Fibroblast of mammary gland (primary cell): Measurements from ENCODE around the gene NPPC.
"Not testable (repeated sequence)": the region's sequence is repeated elsewhere in the genome, so short reads cannot be mapped to it uniquely, and the experiment has no call there.

ENCODE experiments used
- DNase-seq: peaks from one replicate; pipeline ENCODE4 v3.0.0-alpha.2; 2010; ENCODE audit warnings: low read depth
- H3K4me3 ChIP-seq: 2 replicates; pipeline ENCODE4 v1.5.1; 2011; ENCODE audit warnings: low read depth, mild to moderate bottlenecking, low read length, moderate library complexity; ENCODE audit not compliant: control insufficient read depth
- TF ChIP-seq, protein P1 (sequence below): conservative IDR thresholded peaks from 2 replicates; pipeline ENCODE4 v1.5.1; 2011; ENCODE audit warnings: low read depth, low read length, inconsistent platforms; ENCODE audit not compliant: control insufficient read depth, insufficient read depth

The NPPC gene

DNA sequence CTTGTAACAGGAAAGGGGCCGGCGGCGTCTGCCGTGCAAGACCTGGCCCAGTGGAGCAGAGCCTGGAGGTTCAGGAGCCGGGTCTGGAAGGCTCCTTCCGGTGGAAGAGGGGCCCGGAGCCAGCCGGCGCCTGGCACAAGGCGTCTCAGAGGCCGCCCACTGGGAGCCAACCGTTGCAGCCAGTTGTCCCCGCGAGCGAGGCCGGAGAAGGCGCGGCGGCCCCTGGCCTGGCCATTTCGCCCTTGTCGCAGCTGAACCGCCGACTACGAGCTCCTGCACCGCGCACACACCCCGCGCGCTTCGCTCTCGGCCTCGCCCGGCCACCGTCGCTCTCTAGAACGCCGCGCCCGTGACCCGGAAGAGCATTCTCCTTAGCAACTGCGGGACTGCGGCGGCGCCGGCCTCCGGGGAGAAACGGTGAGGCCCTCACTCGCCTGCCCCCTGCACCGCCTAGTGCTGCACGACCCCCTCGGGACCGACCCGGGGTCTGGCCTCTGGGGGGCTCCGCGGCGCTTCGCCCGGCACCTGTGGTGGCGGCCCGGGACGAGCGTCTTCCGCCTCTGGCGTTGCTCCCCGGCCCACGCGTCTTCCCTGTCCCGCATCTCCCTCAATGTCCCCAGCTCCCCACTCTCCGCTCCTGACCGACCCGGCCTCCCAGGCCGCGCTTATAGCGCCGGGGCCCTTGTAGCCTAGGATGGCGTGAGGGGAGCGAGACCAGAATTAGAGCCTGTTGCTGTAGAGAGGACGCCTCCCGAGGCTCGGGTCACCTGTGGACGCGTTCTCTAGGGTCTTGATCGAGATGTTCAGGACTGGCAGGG is 35.4 kb upstream of the NPPC start, which contains the start of gene DIS3L2:
DIS3L2 (plus strand) TSS at position 365 of the 818 bp plus-strand sequence. CDS start 53,215 bp downstream, outside the sequence.
- TF ChIP-seq, protein P1, sequence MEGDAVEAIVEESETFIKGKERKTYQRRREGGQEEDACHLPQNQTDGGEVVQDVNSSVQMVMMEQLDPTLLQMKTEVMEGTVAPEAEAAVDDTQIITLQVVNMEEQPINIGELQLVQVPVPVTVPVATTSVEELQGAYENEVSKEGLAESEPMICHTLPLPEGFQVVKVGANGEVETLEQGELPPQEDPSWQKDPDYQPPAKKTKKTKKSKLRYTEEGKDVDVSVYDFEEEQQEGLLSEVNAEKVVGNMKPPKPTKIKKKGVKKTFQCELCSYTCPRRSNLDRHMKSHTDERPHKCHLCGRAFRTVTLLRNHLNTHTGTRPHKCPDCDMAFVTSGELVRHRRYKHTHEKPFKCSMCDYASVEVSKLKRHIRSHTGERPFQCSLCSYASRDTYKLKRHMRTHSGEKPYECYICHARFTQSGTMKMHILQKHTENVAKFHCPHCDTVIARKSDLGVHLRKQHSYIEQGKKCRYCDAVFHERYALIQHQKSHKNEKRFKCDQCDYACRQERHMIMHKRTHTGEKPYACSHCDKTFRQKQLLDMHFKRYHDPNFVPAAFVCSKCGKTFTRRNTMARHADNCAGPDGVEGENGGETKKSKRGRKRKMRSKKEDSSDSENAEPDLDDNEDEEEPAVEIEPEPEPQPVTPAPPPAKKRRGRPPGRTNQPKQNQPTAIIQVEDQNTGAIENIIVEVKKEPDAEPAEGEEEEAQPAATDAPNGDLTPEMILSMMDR = no peak
- peak within 1 kb of the TSS; percentile 96 for H3K4me3 ChIP-seq
- DNase-seq = peak; percentile 75

DNA sequence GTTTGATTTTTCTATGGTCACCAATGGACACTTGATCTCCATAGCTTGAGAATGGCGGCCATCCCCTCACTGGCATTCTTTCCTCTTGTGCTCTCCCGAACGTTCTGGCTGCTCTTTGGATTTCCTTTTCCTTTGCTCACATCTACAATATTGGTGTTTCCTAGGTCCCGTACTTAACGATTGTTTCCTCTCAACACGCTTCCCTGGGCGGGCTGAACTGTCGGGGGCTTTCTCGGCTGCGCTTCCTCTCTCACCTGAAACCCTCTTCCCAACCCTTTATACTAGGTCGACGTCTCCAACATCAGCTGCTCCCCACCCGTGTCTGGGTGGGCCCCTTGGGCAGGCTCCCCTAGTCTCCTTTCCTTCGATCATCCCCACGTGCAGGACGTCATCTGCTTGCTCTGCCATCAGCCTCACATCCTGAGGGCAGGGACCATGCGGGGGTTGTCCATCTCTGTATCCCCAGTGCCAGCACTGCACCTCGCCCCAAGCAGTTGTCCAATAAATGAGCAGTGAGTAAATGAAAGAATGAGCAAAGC is 34.7 kb upstream of the NPPC start:
- TF ChIP-seq, protein P1 = no peak
- peak overlapping the region; percentile 96 for H3K4me3 ChIP-seq
- no peak for DNase-seq

DNA sequence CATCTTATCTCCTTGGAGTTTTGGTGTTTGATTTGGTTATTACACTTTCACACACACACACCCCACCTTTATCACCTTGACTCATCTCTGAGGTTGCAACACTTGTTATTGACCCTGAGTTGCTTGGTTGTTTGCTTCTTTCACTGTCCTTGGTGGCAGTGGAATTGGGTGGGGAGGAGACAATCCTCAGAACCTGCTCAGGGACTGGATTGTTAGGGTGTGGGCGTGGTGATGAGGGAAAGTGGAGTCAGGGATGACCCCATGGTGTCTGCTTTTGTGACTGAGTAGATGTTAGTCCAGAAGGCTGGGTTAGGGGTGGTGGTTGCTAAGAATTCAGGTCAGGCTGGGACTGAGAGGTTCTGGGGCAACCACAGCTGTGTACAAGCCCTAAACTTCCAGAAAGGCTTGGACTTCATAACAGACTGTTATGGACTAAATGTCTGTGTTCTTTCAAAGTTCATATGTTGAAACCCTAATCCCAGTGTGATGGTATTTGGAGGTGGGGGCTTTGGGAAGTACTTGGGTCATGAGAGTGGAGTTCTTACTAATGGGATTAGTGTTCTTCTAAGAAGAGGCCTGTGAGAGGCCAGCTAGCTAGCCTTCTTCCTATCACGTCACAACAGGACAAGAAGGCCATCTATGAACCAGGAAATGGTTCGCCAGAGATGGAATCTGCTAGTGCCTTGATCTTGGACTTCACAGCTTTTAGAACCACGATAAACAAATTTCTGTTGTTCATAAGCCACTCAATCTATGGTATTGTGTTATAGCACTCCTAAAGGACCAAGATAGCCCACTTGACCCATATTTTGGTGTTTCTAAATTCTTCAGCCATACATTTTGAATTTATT is 31.9 kb upstream of the NPPC start:
- TF ChIP-seq, protein P1 = no peak
- no peak overlapping the region for H3K4me3 ChIP-seq
- DNase-seq = no peak

DNA sequence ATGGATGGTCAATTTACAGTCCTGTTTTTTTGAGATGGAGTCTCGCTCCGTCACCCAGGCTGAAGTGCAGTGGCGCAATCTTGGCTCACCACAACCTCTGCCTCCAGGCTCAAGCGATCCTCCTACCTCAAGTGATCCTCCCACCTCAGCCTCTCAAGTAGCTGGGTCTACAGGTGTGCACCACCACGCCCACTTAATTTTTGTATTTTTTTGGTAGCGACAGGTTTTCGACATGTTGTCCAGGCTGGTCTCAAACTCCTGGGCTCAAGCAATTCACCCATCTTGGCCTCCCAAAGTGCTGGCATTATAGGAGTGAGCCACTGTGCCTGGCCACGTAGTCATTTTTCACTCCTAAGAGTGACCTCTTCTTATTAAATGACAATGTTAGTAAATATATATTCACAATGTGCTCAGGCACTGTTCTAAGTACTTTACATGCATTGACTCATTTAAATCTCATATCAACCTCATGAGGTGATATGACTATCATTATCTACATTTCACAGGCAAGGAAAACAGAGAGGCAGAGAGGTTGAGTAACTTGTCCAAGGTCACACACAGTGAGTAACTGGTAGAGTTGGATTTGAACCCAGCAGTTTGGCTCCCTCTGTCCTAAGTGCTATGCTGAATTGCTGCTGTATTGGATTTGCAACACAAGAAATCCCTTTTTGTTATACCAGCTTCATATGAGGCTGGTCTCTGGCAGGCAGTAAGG is 29.7 kb upstream of the NPPC start:
- TF ChIP-seq, protein P1 = no peak
- DNase-seq = no peak
- H3K4me3 ChIP-seq = no peak overlapping the region

DNA sequence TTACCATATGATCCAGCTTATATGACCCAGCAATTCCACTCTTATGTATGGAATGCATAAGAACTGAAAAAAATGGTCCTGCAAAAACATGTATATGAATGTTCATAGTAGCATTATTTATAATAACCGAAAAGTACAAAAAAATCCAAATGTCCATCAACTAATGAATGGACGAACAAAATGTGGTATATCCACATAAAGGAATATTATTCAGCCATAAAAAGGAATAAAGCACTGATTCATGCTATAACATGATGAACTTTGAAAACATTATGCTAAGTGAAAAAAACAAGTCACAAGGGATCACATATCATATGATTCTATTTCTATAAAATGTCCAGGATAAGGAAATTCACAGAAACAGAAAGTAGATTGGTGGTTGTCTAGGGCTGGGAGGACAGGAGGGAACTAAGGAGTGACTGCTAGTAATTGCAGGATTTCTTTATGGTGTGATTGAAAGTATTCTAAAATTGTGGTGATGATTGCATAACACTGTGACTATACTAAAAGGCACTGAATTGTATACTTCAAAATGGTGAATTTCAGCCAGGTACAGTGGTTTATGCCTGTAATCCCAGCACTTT is 25.3 kb upstream of the NPPC start:
- no peak overlapping the region for H3K4me3 ChIP-seq
- DNase-seq = no peak
- TF ChIP-seq, protein P1 = no peak

DNA sequence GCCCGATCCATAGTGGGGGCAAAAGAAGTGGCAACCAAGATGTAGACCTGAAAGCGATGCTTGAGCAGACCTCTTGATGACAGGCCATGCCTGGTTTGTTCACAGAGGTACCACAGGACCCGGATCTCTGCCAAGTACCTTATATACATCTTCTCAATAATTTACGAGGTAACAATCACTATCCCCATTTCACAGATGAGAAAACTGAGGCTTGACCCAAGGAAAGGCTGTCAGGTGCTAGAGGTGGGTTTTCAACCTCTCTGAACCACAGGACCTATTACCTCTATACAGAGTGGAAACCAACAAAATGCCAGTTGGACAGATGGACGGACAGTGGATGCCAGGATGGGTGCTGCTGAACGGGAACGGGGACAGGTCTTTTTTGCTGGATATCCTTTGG is 21.5 kb upstream of the NPPC start:
- TF ChIP-seq, protein P1 = no peak
- DNase-seq = no peak
- H3K4me3 ChIP-seq = no peak overlapping the region

DNA sequence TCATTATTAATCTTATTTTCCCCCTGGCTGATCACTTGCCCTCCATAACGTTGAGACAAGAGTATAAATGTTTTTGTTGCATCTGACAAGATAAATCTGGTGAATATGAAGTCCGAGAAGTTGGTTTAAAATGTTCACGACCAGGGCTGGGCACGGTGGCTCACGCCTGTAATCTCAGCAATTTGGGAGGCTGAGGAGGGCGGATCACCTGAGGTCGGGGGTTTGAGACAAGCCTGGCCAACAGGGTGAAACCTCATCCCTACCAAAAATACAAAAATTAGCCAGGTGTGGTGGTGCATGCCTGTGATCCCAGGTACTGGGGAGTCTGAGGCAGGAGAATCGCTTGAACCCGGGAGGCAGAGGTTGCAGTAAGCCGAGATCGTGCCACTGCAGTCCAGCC is 20.9 kb upstream of the NPPC start:
- not testable (repeated sequence) for DNase-seq, H3K4me3 ChIP-seq
